Keratinocyte (primary cell): ENCODE results near the gene MBP.

Experiments used
- EZH2 ChIP-seq: IDR thresholded peaks from one replicate; pipeline ENCODE4 v1.6.1; 2012; ENCODE audit warnings: inconsistent platforms, mild to moderate bottlenecking, low read length, moderate library complexity
- TF ChIP-seq, protein P1 (sequence below), 3 experiments: IDR thresholded peaks in 1 of 3; conservative IDR thresholded peaks in 1 of 3; optimal IDR thresholded peaks in 1 of 3; 2 replicates in 2 of 3; 3 replicates in 1 of 3; pipeline versions ENCODE3 to v1.5.1; 2011; ENCODE audit warnings: low read length in 3 of 3, mild to moderate bottlenecking in 3 of 3, moderate library complexity in 2 of 3, control low read depth in 1 of 3, inconsistent platforms in 1 of 3; ENCODE audit not compliant: insufficient read depth in 2 of 3; ENCODE audit errors: extremely low read depth in 1 of 3

DNA sequence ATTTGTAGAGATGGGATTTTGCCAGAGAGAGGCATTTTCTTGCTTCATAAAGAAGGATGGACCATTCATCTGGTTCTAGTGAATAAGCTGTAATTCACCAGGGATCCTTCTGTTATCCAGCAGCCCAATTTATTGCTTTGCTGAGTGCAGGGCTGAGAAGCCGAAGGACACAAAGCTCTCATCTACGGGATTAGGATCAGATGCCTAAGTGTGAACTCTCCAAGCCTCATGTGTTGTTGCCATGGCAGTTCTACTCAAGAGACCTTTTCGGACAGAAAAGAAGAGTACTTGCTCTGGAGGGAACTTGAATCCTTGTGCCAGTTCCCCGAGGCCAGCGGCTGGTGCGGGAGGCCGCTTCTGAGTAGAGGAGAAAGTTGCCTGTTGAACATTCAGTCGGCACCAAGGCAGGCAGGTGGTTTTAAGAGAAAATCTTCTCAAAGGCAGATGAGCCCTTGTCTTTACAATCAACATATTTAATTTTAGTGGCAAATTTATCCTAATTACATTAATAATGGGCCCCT, 38.4 kb upstream of the MBP start:
- TF ChIP-seq, protein P1, sequence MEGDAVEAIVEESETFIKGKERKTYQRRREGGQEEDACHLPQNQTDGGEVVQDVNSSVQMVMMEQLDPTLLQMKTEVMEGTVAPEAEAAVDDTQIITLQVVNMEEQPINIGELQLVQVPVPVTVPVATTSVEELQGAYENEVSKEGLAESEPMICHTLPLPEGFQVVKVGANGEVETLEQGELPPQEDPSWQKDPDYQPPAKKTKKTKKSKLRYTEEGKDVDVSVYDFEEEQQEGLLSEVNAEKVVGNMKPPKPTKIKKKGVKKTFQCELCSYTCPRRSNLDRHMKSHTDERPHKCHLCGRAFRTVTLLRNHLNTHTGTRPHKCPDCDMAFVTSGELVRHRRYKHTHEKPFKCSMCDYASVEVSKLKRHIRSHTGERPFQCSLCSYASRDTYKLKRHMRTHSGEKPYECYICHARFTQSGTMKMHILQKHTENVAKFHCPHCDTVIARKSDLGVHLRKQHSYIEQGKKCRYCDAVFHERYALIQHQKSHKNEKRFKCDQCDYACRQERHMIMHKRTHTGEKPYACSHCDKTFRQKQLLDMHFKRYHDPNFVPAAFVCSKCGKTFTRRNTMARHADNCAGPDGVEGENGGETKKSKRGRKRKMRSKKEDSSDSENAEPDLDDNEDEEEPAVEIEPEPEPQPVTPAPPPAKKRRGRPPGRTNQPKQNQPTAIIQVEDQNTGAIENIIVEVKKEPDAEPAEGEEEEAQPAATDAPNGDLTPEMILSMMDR (optimal IDR thresholded peaks at IDR 0.05 in 1 of 3, IDR thresholded peaks at IDR 0.05 in 1 of 3, conservative IDR thresholded peaks at IDR 0.05 in 1 of 3; ENCODE audit: extremely low read depth in 1 of 3, insufficient read depth in 2 of 3, low read length in 3 of 3): no peak
- TF ChIP-seq EZH2: no peak
